ENCODE measurements around the gene SOX13.

DNA sequence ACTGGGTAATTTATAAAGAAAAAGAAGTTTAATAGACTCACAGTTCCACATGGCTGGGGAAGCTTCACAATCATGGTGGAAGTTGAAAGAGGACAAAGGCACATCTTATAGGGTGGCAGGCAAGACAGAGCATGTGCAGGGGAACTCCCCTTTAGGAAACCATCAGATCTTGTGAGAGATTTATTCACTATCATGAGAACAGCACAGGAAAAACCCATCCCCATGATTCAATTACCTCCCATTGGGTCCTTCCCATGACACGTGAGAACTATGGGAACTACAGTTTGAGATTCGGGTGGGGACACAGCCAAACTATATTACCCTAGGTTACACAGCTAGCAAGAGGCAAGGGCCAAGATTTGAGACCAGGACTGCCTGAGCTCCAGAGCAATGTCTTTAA is 30.4 kb upstream of the SOX13 start:
- TF ChIP-seq, protein P1, sequence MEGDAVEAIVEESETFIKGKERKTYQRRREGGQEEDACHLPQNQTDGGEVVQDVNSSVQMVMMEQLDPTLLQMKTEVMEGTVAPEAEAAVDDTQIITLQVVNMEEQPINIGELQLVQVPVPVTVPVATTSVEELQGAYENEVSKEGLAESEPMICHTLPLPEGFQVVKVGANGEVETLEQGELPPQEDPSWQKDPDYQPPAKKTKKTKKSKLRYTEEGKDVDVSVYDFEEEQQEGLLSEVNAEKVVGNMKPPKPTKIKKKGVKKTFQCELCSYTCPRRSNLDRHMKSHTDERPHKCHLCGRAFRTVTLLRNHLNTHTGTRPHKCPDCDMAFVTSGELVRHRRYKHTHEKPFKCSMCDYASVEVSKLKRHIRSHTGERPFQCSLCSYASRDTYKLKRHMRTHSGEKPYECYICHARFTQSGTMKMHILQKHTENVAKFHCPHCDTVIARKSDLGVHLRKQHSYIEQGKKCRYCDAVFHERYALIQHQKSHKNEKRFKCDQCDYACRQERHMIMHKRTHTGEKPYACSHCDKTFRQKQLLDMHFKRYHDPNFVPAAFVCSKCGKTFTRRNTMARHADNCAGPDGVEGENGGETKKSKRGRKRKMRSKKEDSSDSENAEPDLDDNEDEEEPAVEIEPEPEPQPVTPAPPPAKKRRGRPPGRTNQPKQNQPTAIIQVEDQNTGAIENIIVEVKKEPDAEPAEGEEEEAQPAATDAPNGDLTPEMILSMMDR (optimal IDR thresholded peaks at IDR 0.05 in 1 of 3, IDR thresholded peaks at IDR 0.05 in 1 of 3, conservative IDR thresholded peaks at IDR 0.05 in 1 of 3; ENCODE audit: extremely low read depth in 1 of 3, insufficient read depth in 2 of 3, low read length in 3 of 3) = no peak
- TF ChIP-seq EZH2 (IDR thresholded peaks at IDR 0.05; ENCODE audit: low read length) = no peak
